ENCODE measurements around the gene KNG1. TPM values are rescaled to one million over a fixed set of nuclear protein-coding genes. Genes with fewer than 3 reads are reported as not detected.

KNG1 gene
- total RNA-seq, 1 donor from 2014 or later: not detected

GRCh38 chr3:186760141-186760833 is 43.1 kb downstream of the KNG1 start:
- FAIRE-seq: no peak
- no peak for DNase-seq (ENCODE audit: low spot score in 2 of 2)

DNA sequence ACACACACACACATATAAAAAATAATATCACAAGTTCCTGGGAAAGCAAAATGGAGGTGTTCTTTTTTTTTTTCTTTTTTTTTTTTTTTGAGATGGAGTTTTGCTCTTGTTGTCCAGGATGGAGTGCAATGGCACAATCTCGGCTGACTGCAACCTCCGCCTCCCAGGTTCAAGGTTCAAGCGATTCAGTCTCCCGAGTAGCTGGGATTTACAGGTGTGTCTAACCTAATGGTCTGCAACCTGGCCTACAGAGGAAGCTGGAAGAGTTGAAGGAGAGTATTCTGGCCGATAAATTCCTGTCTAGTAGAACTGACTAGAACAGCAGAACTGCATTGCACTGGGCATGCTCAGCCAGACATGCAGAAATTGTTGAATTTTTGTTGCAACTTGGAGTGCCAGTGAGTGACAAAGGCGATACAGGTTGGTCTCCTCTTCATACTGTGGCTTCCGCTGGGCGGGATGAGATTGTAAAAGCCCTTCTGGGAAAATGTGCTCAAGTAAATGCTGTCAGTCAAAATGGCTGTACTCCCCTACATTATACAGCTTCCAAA is 43.8 kb downstream of the KNG1 start:
- FAIRE-seq: no peak

DNA sequence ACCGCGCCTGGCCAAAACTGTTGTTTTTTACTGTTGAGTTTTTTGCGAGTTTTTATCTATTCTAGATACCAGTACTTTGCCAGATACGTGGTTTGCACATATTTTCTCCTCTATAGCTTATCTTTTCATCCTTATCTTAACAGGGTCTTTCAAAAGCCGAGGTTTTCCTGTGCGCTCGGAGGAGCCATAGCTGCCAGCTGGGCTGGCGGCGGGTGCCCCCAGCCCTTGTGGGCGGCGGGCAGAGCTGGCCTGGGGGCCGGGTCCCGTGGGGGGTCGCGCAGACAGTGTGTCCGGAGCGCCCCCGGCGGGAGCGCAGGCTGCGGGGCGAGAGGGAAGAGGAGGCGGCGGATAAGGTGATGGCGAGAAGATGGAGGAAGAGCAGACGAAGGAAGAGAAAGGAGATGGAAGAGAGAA is 55.1 kb downstream of the KNG1 start:
- FAIRE-seq: no peak
- no peak for DNase-seq (ENCODE audit: low spot score in 2 of 2)

More for the DNA sequence above, 43.8 kb downstream of the KNG1 start:
- no peak for DNase-seq (ENCODE audit: low spot score in 2 of 2)

- DNase-seq (ENCODE audit: low spot score in 2 of 2): peak; percentile 48 to 65
Observed at GRCh38 chr3:186772701-186773417, 55.7 kb downstream of the KNG1 start.

GRCh38 chr3:186775999-186776398 is 58.8 kb downstream of the KNG1 start:
- FAIRE-seq: no peak
- no peak for DNase-seq (ENCODE audit: low spot score in 2 of 2)

More at GRCh38 chr3:186772701-186773417, 55.7 kb downstream of the KNG1 start:
- FAIRE-seq: no peak

GRCh38 chr3:186779204-186779603 is 62.0 kb downstream of the KNG1 start:
- FAIRE-seq (no peak), DNase-seq (ENCODE audit: low spot score in 2 of 2) (no peak)

DNA sequence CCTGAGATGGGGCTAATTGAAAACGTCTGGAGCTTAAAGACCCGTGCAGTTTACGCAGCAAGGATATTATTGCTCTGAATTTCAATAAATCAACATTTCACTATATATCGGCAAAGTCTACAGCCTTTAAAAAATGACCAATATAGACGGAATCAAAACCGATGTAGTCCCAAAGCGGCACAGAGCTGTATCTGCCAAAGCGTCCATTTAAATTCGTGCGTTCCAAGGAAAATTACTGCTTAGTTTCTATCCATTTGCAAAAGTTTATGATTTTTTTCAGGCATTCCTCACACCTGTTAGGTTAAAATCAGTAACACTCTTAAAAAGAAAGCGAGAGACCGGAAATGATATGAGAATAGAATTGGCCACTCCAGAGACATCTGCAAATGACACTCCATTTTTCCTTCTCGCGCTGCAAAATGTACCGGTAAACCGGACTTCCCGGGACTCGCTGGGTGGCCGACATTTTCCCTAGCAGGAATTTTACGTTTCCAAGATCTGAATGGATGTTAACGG is 65.4 kb downstream of the KNG1 start:
- FAIRE-seq (no peak), DNase-seq (ENCODE audit: low spot score in 2 of 2) (no peak)

GRCh38 chr3:186783058-186783730 is 66.0 kb downstream of the KNG1 start, which contains the start of gene EIF4A2:
Gene EIF4A2 (plus strand): TSS chr3:186783577. CDS start chr3:186783611, 34 bp downstream.
- FAIRE-seq: no peak
- peak; percentile 84 to 85 for DNase-seq (ENCODE audit: low spot score in 2 of 2)

DNA sequence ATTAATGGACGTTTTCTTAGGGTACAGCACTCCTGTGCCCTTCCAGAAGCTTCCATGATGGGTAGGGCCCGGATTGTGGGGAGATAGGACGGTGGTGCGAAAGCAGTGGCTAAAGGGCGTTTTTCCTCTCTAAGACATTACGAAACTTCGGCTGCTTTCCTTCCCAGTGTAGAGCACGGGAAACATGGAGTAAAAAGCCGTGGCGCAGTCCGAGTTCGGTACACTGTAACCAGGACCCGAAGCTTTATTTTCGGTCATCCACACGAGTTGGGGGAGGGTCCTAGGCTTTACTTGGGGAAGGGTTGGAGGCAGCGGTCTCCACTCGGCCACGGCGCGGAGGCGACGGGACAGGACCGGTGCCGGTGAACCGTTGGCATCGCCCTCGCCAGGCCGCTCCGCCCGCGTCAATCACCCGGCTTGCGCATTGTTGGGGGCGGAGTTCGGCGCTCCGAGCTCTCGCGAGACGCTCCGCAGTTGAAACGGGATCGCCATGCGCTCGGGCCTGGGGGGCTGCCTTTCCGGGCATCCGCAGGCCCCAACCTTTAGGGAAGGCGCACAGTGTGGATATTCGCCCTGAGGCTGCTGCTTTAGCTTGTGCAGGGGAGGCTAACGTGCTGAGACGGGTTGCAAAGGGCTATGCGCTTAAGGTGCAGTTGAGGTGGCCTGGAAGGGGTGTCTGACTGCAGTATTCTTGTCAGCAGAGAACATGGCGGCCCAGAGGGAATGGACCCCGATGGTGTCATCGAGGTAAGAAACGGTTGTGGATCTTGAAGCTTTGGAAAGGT is 66.8 kb downstream of the KNG1 start:
- peak; percentile 64 to 80 for DNase-seq (ENCODE audit: low spot score in 2 of 2)
- no peak for FAIRE-seq

GRCh38 chr3:186784820-186785494 is 67.8 kb downstream of the KNG1 start:
- no peak for FAIRE-seq

GRCh38 chr3:186785495-186786018 is 68.4 kb downstream of the KNG1 start:
- no peak for FAIRE-seq
- no peak for DNase-seq (ENCODE audit: low spot score in 2 of 2)

More at GRCh38 chr3:186784820-186785494, 67.8 kb downstream of the KNG1 start:
- DNase-seq (ENCODE audit: low spot score in 2 of 2): no peak

DNA sequence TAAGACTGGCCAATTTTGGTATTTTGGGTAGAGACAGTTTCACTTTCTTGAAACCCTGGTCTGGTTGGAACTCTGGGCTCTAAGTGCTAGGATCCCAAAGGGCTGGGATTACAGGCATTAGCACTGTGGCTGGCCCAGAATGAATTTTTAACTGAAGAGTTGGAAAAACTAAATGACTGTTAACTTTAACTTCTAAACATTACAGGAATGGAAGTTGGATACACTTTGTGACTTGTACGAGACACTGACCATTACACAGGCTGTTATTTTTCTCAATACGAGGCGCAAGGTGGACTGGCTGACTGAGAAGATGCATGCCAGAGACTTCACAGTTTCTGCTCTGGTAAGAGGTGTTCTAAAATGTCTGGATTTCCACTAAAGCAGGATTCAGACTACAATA is 69.8 kb downstream of the KNG1 start:
- no peak for DNase-seq (ENCODE audit: low spot score in 2 of 2)
- FAIRE-seq: no peak

GRCh38 chr3:186787642-186788481 is 70.7 kb downstream of the KNG1 start:
- DNase-seq (ENCODE audit: low spot score in 2 of 2) (no peak), FAIRE-seq (no peak)

GRCh38 chr3:186788482-186789370 is 71.6 kb downstream of the KNG1 start:
- no peak for DNase-seq (ENCODE audit: low spot score in 2 of 2)
- FAIRE-seq: no peak

DNA sequence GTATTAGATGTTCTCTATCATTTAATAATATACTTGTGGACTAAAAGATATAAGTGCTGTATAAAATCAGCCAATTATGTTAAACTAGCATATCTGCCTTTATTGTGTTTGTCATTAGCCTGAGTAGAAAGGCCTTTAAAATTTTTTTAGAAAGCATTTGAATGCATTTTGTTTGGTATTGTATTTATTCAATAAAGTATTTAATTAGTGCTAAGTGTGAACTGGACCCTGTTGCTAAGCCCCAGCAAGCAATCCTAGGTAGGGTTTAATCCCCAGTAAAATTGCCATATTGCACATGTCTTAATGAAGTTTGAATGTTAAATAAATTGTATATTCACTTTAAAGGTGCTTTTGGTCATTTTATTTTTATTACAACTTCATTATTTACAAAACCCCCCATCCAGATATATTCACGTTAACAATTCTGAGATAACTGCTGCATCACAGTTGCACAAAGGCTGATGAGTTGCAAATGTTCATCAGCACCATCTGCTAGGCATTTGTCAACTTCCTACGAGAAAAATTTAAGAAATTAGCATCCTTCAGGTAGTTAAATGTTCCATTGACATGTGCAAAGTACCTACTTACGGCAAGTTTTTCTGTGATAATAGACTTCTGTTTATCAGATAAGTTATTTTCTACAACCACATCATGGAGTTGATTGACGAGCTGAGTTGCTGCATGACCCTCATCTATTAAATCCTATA is 72.5 kb downstream of the KNG1 start:
- FAIRE-seq: no peak

DNA sequence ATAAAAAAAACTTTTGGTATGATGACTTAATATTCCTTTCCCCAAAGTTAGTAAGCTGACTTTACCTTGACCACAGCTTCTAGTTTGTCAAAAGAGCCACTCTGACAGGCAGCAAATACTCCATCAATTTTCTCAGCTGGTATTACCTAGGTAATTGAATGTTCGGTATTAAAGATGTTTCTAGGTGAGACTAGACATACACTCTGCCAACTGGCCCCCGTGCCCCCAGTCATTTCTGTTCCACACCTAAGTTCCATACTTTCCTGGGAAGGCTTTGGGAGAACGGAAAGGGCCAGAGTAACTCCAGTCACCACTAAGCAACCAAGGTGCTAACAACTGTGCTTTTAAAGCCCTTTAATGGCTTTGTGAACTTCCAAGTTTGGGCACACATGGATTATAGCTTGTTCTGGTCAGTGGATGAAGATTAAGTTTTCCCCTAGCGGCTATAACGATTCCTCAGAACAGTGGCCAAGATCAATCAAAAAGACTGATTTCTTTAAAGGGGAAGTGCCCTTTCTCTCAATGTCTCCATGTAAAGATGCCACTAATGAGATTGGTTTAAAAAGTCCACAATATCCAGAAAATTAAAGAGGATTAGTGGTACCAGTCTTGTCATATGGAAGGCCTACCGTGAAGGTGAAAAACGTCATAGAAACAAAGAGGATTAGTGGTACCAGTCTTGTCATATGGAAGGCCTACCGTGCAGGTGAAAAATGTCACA is 73.3 kb downstream of the KNG1 start:
- no peak for DNase-seq (ENCODE audit: low spot score in 2 of 2)
- no peak for FAIRE-seq

More for the DNA sequence above, 72.5 kb downstream of the KNG1 start:
- no peak for DNase-seq (ENCODE audit: low spot score in 2 of 2)

All from frontal cortex (tissue), 4 donors.